GM23248 (cell line): Measurements from ENCODE around the gene TEAD1.

Experiments used
- EZH2 ChIP-seq: fragments of 200-600 bp; sonication (generic); IDR thresholded peaks from 2 replicates; pipeline ENCODE4 v1.6.1; 2018; ENCODE audit warnings: antibody characterized with exemption, mild to moderate bottlenecking; ENCODE audit not compliant: insufficient read depth, poor library complexity, severe bottlenecking
- EZH2phosphoT487 ChIP-seq: fragments of 200-600 bp; sonication (generic); IDR thresholded peaks from 2 replicates; pipeline ENCODE4 v1.6.1; 2018; ENCODE audit warnings: antibody characterized with exemption, moderate library complexity, mild to moderate bottlenecking, low read depth; ENCODE audit not compliant: insufficient read depth

DNA sequence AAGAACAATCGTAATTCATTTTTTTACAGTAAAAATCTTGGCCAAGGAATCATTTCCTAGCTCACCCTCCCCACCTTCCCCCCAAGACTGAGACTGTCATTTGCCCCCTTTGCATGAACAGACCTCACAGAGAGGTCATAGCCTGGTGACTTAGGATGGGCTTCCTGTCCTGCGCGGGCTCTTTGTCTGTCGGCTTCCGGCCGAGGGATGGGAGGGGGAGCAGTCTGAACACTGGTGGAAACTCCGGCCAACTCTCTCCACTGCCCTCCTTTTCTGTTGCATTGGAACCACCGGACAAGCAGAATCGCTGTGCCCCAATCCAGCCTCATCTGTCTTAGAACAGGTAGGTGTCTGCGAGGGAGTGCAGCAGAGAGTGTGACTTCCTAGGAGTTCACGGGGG is 41.7 kb downstream of the TEAD1 start:
- TF ChIP-seq EZH2 (no peak), EZH2phosphoT487 (no peak)
